H1 (cell line): ENCODE data around the gene ANGPTL2. TPM values are rescaled to one million over a fixed set of nuclear protein-coding genes. Genes with fewer than 3 reads are reported as not detected.

Source experiments
- CTCF ChIA-PET: fragments of 300-600 bp; sonication (Branson Sonifier 250); formaldehyde crosslinking; loops from one replicate; lab custom pipeline; 2021; ENCODE audit not compliant: partially characterized antibody; lab: Charles Lee
- POLR2A ChIA-PET: fragments of 300-600 bp; sonication (Branson Sonifier 250); formaldehyde crosslinking; loops from one replicate; lab custom pipeline; 2021; ENCODE audit warnings: inconsistent platforms; ENCODE audit not compliant: partially characterized antibody; lab: Charles Lee
- DNase-seq, 2 experiments: peaks; one replicate each; pipeline versions ENCODE4 v3.0.0 to v3.0.0-alpha.2; 2010 to 2022; ENCODE audit warnings: low spot score in 2 of 2, low read depth in 1 of 2, mixed read lengths in 1 of 2
- FAIRE-seq: peaks from 2 replicates; lab custom pipeline; 2011; peaks lifted over from hg19 to GRCh38; lab: Jason Lieb, UNC
- H2AFZ ChIP-seq: 2 replicates; pipeline ENCODE4 v1.8.1; 2012; ENCODE audit warnings: low read length, inconsistent platforms
- H2AK5ac ChIP-seq: 2 replicates; pipeline ENCODE4 v1.6.1; 2013; ENCODE audit warnings: low read depth, low read length
- H2BK120ac ChIP-seq: replicated peaks from 2 replicates; pipeline ENCODE3; 2013; ENCODE audit warnings: low read depth, low read length, inconsistent platforms
- H2BK12ac ChIP-seq: 2 replicates; pipeline ENCODE4 v1.6.1; 2013; ENCODE audit warnings: low read depth, low read length
- H2BK15ac ChIP-seq: 2 replicates; pipeline ENCODE4 v1.6.1; 2013; ENCODE audit warnings: low read length
- H2BK20ac ChIP-seq: 2 replicates; pipeline ENCODE4 v1.6.1; 2013; ENCODE audit warnings: low read length
- H2BK5ac ChIP-seq: 2 replicates; pipeline ENCODE4 v1.6.1; 2013; ENCODE audit warnings: low read depth, low read length
- H3K14ac ChIP-seq: 2 replicates; pipeline ENCODE4 v1.6.1; 2013; ENCODE audit warnings: inconsistent platforms; ENCODE audit not compliant: insufficient read length
- H3K18ac ChIP-seq: 2 replicates; pipeline ENCODE4 v1.6.1; 2013; ENCODE audit warnings: low read length; ENCODE audit errors: extremely low read depth
- H3K23ac ChIP-seq: 2 replicates; pipeline ENCODE4 v1.6.1; 2013; ENCODE audit warnings: inconsistent platforms; ENCODE audit not compliant: insufficient read length
- H3K23me2 ChIP-seq: 2 replicates; pipeline ENCODE4 v1.6.1; 2013; ENCODE audit warnings: low read depth, low read length
- H3K27ac ChIP-seq: 2 replicates; pipeline ENCODE4 v1.6.1; 2011; ENCODE audit warnings: low read depth, low read length, inconsistent platforms
- H3K27me3 ChIP-seq, 4 experiments: replicated peaks in 1 of 4; 1 replicate in 1 of 4; 2 replicates in 3 of 4; pipeline versions ENCODE4 v1.6.1 to v1.8.1; 2011 to 2013; ENCODE audit warnings: low read length in 3 of 4, mild to moderate bottlenecking in 3 of 4, inconsistent platforms in 2 of 4, mixed read lengths in 2 of 4, moderate library complexity in 1 of 4; ENCODE audit not compliant: control insufficient read depth in 3 of 4, insufficient read depth in 3 of 4; ENCODE audit errors: extremely low read depth in 1 of 4
- H3K36me3 ChIP-seq, 4 experiments: 2 replicates each; pipeline versions ENCODE4 v1.6.1 to v1.8.1; 2011 to 2013; ENCODE audit warnings: mild to moderate bottlenecking in 4 of 4, low read length in 3 of 4, moderate library complexity in 2 of 4, control low read depth in 1 of 4, inconsistent platforms in 1 of 4; ENCODE audit not compliant: insufficient read depth in 4 of 4, control insufficient read depth in 2 of 4
- H3K4ac ChIP-seq: replicated peaks from 2 replicates; pipeline ENCODE3; 2013; ENCODE audit warnings: low read length, low read depth, mixed read lengths, inconsistent platforms; ENCODE audit not compliant: insufficient read length
- H3K4me1 ChIP-seq, 4 experiments: replicated peaks in 1 of 4; 1 replicate in 1 of 4; 2 replicates in 3 of 4; pipeline versions ENCODE4 v1.6.1 to v1.8.1; 2011 to 2013; ENCODE audit warnings: low read length in 3 of 4, inconsistent platforms in 2 of 4, mixed read lengths in 1 of 4; ENCODE audit not compliant: insufficient read depth in 4 of 4, control insufficient read depth in 3 of 4
- H3K4me2 ChIP-seq, 2 experiments: 2 replicates each; pipeline versions ENCODE4 v1.6.1 to v1.8.1; 2011 to 2013; ENCODE audit warnings: low read depth in 2 of 2, low read length in 2 of 2, control low read depth in 1 of 2, inconsistent platforms in 1 of 2, mild to moderate bottlenecking in 1 of 2; ENCODE audit not compliant: insufficient read depth in 1 of 2
- H3K4me3 ChIP-seq, 4 experiments: fragments of 200-600, 300-600 bp in 1 of 4; sonication (generic), shearing (Covaris generic), sonication (Bioruptor Twin) in 1 of 4; 2 replicates each; pipeline versions ENCODE4 v1.5.1 to v1.8.1; 2011 to 2016; ENCODE audit warnings: low read length in 4 of 4, low read depth in 3 of 4, control low read depth in 2 of 4, inconsistent platforms in 2 of 4, mild to moderate bottlenecking in 2 of 4, mixed read lengths in 1 of 4, moderate library complexity in 1 of 4; ENCODE audit not compliant: insufficient read depth in 2 of 4; ENCODE audit errors: extremely low read depth in 1 of 4
- H3K56ac ChIP-seq: replicated peaks from 2 replicates; pipeline ENCODE3; 2013; ENCODE audit warnings: low read depth, mild to moderate bottlenecking, mixed read lengths, low read length, inconsistent platforms; ENCODE audit not compliant: insufficient read length
- H3K79me1 ChIP-seq: 2 replicates; pipeline ENCODE4 v1.6.1; 2013; ENCODE audit warnings: low read depth, low read length, control low read depth
- H3K79me2 ChIP-seq, 2 experiments: 2 replicates each; pipeline versions ENCODE4 v1.6.1 to v1.8.1; 2012 to 2013; ENCODE audit warnings: low read length in 2 of 2, mild to moderate bottlenecking in 2 of 2, inconsistent platforms in 1 of 2; ENCODE audit not compliant: insufficient read depth in 2 of 2, control insufficient read depth in 1 of 2
- H3K9ac ChIP-seq, 4 experiments: replicated peaks in 1 of 4; 1 replicate in 1 of 4; 2 replicates in 3 of 4; pipeline versions ENCODE4 v1.6.1 to v1.8.1; 2011 to 2013; ENCODE audit warnings: low read depth in 3 of 4, low read length in 3 of 4, control low read depth in 2 of 4, mild to moderate bottlenecking in 2 of 4, moderate library complexity in 2 of 4, inconsistent platforms in 1 of 4; ENCODE audit errors: extremely low read depth in 1 of 4
- H3K9me3 ChIP-seq, 2 experiments: 2 replicates each; pipeline versions ENCODE4 v1.6.1 to v1.8.1; 2012 to 2013; ENCODE audit warnings: mild to moderate bottlenecking in 2 of 2, moderate library complexity in 2 of 2, control low read depth in 1 of 2, inconsistent platforms in 1 of 2, low read depth in 1 of 2, low read length in 1 of 2, mixed read lengths in 1 of 2; ENCODE audit not compliant: insufficient read depth in 2 of 2
- H4K20me1 ChIP-seq, 2 experiments: replicated peaks in 1 of 2; 2 replicates each; pipeline versions ENCODE3 to v1.8.1; 2011 to 2013; ENCODE audit warnings: inconsistent platforms in 2 of 2, low read length in 2 of 2, mild to moderate bottlenecking in 1 of 2; ENCODE audit not compliant: insufficient read depth in 2 of 2, control insufficient read depth in 1 of 2
- H4K5ac ChIP-seq: 2 replicates; pipeline ENCODE4 v1.6.1; 2013; ENCODE audit warnings: low read length, low read depth, mixed read lengths, inconsistent platforms; ENCODE audit not compliant: insufficient read length
- H4K8ac ChIP-seq: 2 replicates; pipeline ENCODE4 v1.8.0; 2013; ENCODE audit warnings: mild to moderate bottlenecking, moderate library complexity, low read length, inconsistent platforms; ENCODE audit not compliant: insufficient read depth; ENCODE audit errors: extremely low read depth
- H4K91ac ChIP-seq: replicated peaks from 2 replicates; pipeline ENCODE3; 2013; ENCODE audit warnings: low read length, mixed read lengths, inconsistent platforms; ENCODE audit not compliant: insufficient read length
- CREB1 ChIP-seq: IDR thresholded peaks from 2 replicates; pipeline ENCODE4 v1.6.1; 2012; ENCODE audit warnings: inconsistent platforms
- SIX5 ChIP-seq: IDR thresholded peaks from 2 replicates; pipeline ENCODE4 v1.6.1; 2011; ENCODE audit warnings: mild to moderate bottlenecking, low read depth, low read length
- WGBS, 2 experiments: shearing (Covaris generic) in 1 of 2; methylation state at CpG; one replicate each; pipeline versions ENCODE4 v1.1.6 to v1.1.7; 2013 to 2015; ENCODE audit warnings: low lambda C conversion rate in 2 of 2, mixed read lengths in 2 of 2, inconsistent platforms in 1 of 2, low coverage in 1 of 2, missing lambda C conversion rate in 1 of 2; ENCODE audit not compliant: insufficient replicate concordance in 2 of 2, insufficient coverage in 1 of 2, insufficient read length in 1 of 2; ENCODE audit errors: extremely low coverage in 1 of 2, missing lambda C conversion rate in 1 of 2; 5-methylcytosine and 5-hydroxymethylcytosine counted together
- polyA plus RNA-seq, 7 experiments: library from polyadenylated mRNA; depleted of rRNA in 3 of 7; stranded (reverse) in 5 of 7; unstranded in 2 of 7; fragments of >200 nt in 5 of 7; fragments of 200-250 nt in 2 of 7; gene quantifications; 1 replicate in 5 of 7; 2 replicates in 1 of 7; 4 replicates in 1 of 7; pipeline versions ENCODE4 v1.2.1 to v1.2.3, GENCODE V29; 2011 to 2013; ENCODE audit warnings: missing spikeins in 2 of 7, mixed read lengths in 2 of 7
- total RNA-seq: library from RNA; stranded (reverse); fragmentation: NEBNext Ultra II Directional; extraction: Animal tissue kit (Norgen Biotek cat#: 25700); gene quantifications from 2 replicates; pipeline ENCODE4 v1.2.1, GENCODE V29; 2021

The ANGPTL2 gene
- total and polyA plus RNA-seq, 2 of the 8 experiments (the other 6 are each of a cell fraction or from before 2014, with no cell fraction given), result 9.0 to 10.6 TPM

DNA sequence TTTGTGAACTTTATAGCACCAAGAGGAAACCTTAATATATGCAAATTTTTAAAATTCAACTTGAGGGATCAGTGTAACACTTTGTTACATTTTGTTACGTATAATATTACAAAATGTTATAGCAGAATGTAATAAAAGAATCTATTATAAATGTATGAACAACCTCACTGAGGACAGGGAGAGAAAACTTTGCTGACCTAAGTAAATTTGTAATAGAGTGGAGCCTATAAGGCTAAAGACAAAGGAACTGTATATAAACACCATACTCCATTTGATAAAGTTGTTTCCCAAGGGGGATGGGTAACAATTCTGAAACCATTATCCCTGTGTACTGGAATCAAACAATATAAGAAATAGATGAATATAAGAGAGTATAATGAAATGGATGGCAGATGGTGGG, 77.3 kb downstream of the ANGPTL2 start:
- Histone ChIP-seq H3K14ac (no peak overlapping the region), H3K79me2 (no peaks in the 10 kb centered on the region), H2AFZ (no peak overlapping the region), H3K36me3 (no peaks in the 10 kb centered on the region), H3K4me3 (no peak overlapping the region), H3K4ac (no peak overlapping the region), H4K8ac (no peak overlapping the region), H3K56ac (no peak overlapping the region), H3K18ac (no peak overlapping the region), H2BK15ac (no peak overlapping the region), H3K27me3 (no peaks in the 10 kb centered on the region), H4K20me1 (no peaks in the 10 kb centered on the region), H3K23ac (no peak overlapping the region), H3K4me1 (no peaks in the 10 kb centered on the region), H3K23me2 (no peaks in the 10 kb centered on the region), H2BK20ac (no peak overlapping the region), H2AK5ac (no peak overlapping the region), H2BK12ac (no peak overlapping the region), H3K4me2 (no peak overlapping the region), H4K5ac (no peak overlapping the region), H3K9ac (no peak overlapping the region), H4K91ac (no peak overlapping the region), H3K27ac (no peak overlapping the region), H2BK5ac (no peak overlapping the region), H3K9me3 (no peaks in the 10 kb centered on the region), H2BK120ac (no peak overlapping the region), H3K79me1 (no peaks in the 10 kb centered on the region)
- POLR2A ChIA-PET, result no interaction called here
- CTCF ChIA-PET, result interaction anchor here (0.6 kb wide), 1 partner anchor 105 kb away, joined by 3 read pairs; no protein-coding TSS in a partner anchor
- DNase-seq (no peak), FAIRE-seq (no peak)
- WGBS, 2 experiments, result 89% methylated on average over 1 of the region's 1 CpG; no CpG with 5 or more reads in 1 of the 2 experiments
- TF ChIP-seq CREB1 (no peak), SIX5 (no peak)
